Tibial nerve (tissue), 4 donors: ENCODE data around the gene HSF4. TPM values are rescaled to one million over a fixed set of nuclear protein-coding genes. Genes with fewer than 3 reads are reported as not detected.

Experiments used
- DNase-seq, 2 donors: peaks; one replicate each; pipeline ENCODE4 v3.0.0-alpha.2; 2019; ENCODE audit warnings: low spot score in 2 of 2
- H3K27ac ChIP-seq, 4 donors: fragments of 200-600 bp; sonication (generic) in 3 of 4; one replicate each; pipeline ENCODE4 v1.5.1; 2017 to 2019; ENCODE audit warnings: mild to moderate bottlenecking in 1 of 4
- H3K27me3 ChIP-seq, 2 donors: fragments of 200-600 bp; sonication (generic) in 1 of 2; one replicate each; pipeline versions ENCODE4 v1.5.1 to v1.6.0; 2017 to 2019
- H3K36me3 ChIP-seq, 3 donors: fragments of 200-600 bp; sonication (generic); one replicate each; pipeline ENCODE4 v1.5.1; 2018 to 2019
- H3K4me1 ChIP-seq, 4 donors: fragments of 200-600 bp; sonication (generic) in 3 of 4; one replicate each; pipeline ENCODE4 v1.5.1; 2017 to 2019
- H3K4me3 ChIP-seq, 4 donors: fragments of 200-600 bp; sonication (generic) in 3 of 4; one replicate each; pipeline ENCODE4 v1.5.1; 2017 to 2019; ENCODE audit warnings: mild to moderate bottlenecking in 1 of 4, moderate library complexity in 1 of 4
- H3K9me3 ChIP-seq, 4 donors: fragments of 200-600 bp; sonication (generic) in 3 of 4; one replicate each; pipeline ENCODE4 v1.5.1; 2017 to 2019
- CTCF ChIP-seq, 5 experiments: fragments of 200-600 bp in 3 of 5; fragments of 450-650 bp in 2 of 5; sonication (generic) in 3 of 5; IDR thresholded peaks; one replicate each; pipeline ENCODE4 v1.5.1; 2016 to 2019; ENCODE audit warnings: antibody characterized with exemption in 5 of 5, mild to moderate bottlenecking in 3 of 5, moderate library complexity in 2 of 5
- EP300 ChIP-seq, 2 donors: sonication (generic); formaldehyde crosslinking; IDR thresholded peaks; one replicate each; pipeline ENCODE4 v1.6.1; 2017; ENCODE audit warnings: antibody characterized with exemption in 2 of 2, mild to moderate bottlenecking in 1 of 2
- POLR2A ChIP-seq, 2 donors: fragments of 450-650 bp; IDR thresholded peaks; one replicate each; pipeline ENCODE4 v1.6.1; 2017; ENCODE audit warnings: antibody characterized with exemption in 2 of 2, mild to moderate bottlenecking in 2 of 2, moderate library complexity in 2 of 2
- WGBS, 2 donors: methylation state at CpG; one replicate each; pipeline ENCODE4 v1.1.5; 2018; 5-methylcytosine and 5-hydroxymethylcytosine counted together
- total RNA-seq, 4 donors: library from RNA; depleted of rRNA; stranded (reverse); fragments of >200 nt; gene quantifications; one replicate each; pipeline ENCODE4 v1.1.0, GENCODE V29; 2016

Gene HSF4
- total RNA-seq, 4 donors from 2014 or later, result 103 to 167 (median 153) TPM

- H3K4me3 ChIP-seq, result no peak overlapping the region
- no peak for DNase-seq
- H3K27me3 ChIP-seq, result peaks cover 0 to 16% of the 10 kb centered on the region in 2 donors
- H3K9me3 ChIP-seq, result no peaks in the 10 kb centered on the region
- H3K36me3 ChIP-seq, result peaks cover 0 to 81% (median 19%) of the 10 kb centered on the region in 3 donors
- TF ChIP-seq EP300 (IDR thresholded peaks at IDR 0.05) (no peak), CTCF (IDR thresholded peaks at IDR 0.05) (no peak), POLR2A (IDR thresholded peaks at IDR 0.05) (no peak)
- peaks cover 0 to 20% (median 7%) of the 10 kb centered on the region in 4 donors for H3K4me1 ChIP-seq
- no peak overlapping the region for H3K27ac ChIP-seq
- 78 to 84% methylated on average over 7 of the region's 7 CpGs for WGBS, 2 donors
Measured at GRCh38 chr16:67146523-67147357, 17.8 kb upstream of the HSF4 start.

GRCh38 chr16:67147437-67148140, 17.0 kb upstream of the HSF4 start:
- H3K4me3 ChIP-seq, result no peak overlapping the region
- H3K36me3 ChIP-seq, result peaks cover 0 to 73% (median 19%) of the 10 kb centered on the region in 3 donors
- no peak for TF ChIP-seq POLR2A (IDR thresholded peaks at IDR 0.05)
- H3K27me3 ChIP-seq, result peaks cover 0 to 17% of the 10 kb centered on the region in 2 donors
- H3K9me3 ChIP-seq, result no peaks in the 10 kb centered on the region
- DNase-seq, result no peak
- H3K27ac ChIP-seq, result no peak overlapping the region
- H3K4me1 ChIP-seq, result peaks cover 0 to 20% (median 7%) of the 10 kb centered on the region in 4 donors
- 91 to 95% methylated on average over 4 of the region's 4 CpGs for WGBS, 2 donors

GRCh38 chr16:67148221-67148620, 16.3 kb upstream of the HSF4 start:
- H3K4me1 ChIP-seq, result peaks cover 0 to 20% (median 7%) of the 10 kb centered on the region in 4 donors
- peaks cover 0 to 17% of the 10 kb centered on the region in 2 donors for H3K27me3 ChIP-seq
- H3K36me3 ChIP-seq, result peaks cover 0 to 67% (median 19%) of the 10 kb centered on the region in 3 donors
- no peaks in the 10 kb centered on the region for H3K9me3 ChIP-seq
- H3K27ac ChIP-seq, result no peak overlapping the region
- no peak for DNase-seq
- H3K4me3 ChIP-seq, result no peak overlapping the region
- 93 to 95% methylated on average over 2 of the region's 2 CpGs for WGBS, 2 donors
- TF ChIP-seq POLR2A (IDR thresholded peaks at IDR 0.05) (no peak), CTCF (IDR thresholded peaks at IDR 0.05) (no peak), EP300 (IDR thresholded peaks at IDR 0.05) (no peak)

GRCh38 chr16:67148656-67149275, 15.8 kb upstream of the HSF4 start:
- H3K27ac ChIP-seq, result no peak overlapping the region
- H3K27me3 ChIP-seq, result peaks cover 0 to 17% of the 10 kb centered on the region in 2 donors
- TF ChIP-seq POLR2A (IDR thresholded peaks at IDR 0.05) (no peak), CTCF (IDR thresholded peaks at IDR 0.05) (no peak), EP300 (IDR thresholded peaks at IDR 0.05) (no peak)
- H3K9me3 ChIP-seq, result no peaks in the 10 kb centered on the region
- no peak for DNase-seq
- 75 to 88% methylated on average over 8 to 10 of the region's 11 CpGs for WGBS, 2 donors
- H3K4me3 ChIP-seq, result no peak overlapping the region
- H3K36me3 ChIP-seq, result peaks cover 0 to 61% (median 19%) of the 10 kb centered on the region in 3 donors
- H3K4me1 ChIP-seq, result peaks cover 0 to 20% (median 7%) of the 10 kb centered on the region in 4 donors

GRCh38 chr16:67149276-67150046, 15.1 kb upstream of the HSF4 start:
- Histone ChIP-seq H3K9me3 (no peaks in the 10 kb centered on the region), H3K36me3 (peaks cover 0 to 54% (median 19%) of the 10 kb centered on the region in 3 donors), H3K27ac (no peak overlapping the region), H3K4me3 (peak overlapping the region in 1 of 4 donors; percentile 67), H3K27me3 (peaks cover 0 to 19% of the 10 kb centered on the region in 2 donors), H3K4me1 (peaks cover 0 to 22% (median 7%) of the 10 kb centered on the region in 4 donors)
- WGBS, 2 donors, result 76 to 77% methylated on average over 51 to 61 of the region's 77 CpGs
- TF ChIP-seq CTCF (IDR thresholded peaks at IDR 0.05) (no peak), EP300 (IDR thresholded peaks at IDR 0.05) (no peak), POLR2A (IDR thresholded peaks at IDR 0.05) (no peak)
- DNase-seq, result no peak
